B cell (primary cell): ENCODE results near the gene NINL.

ENCODE experiments used
- EZH2 ChIP-seq: IDR thresholded peaks from 2 replicates; pipeline ENCODE4 v1.6.1; 2012; ENCODE audit warnings: borderline replicate concordance, low read depth, mild to moderate bottlenecking, moderate library complexity, low read length; ENCODE audit not compliant: insufficient read depth, poor library complexity, severe bottlenecking
- TF ChIP-seq, protein P1 (sequence below): fragments of 200-600 bp; IDR thresholded peaks from one replicate; pipeline ENCODE4 v1.8.0; 2022; ENCODE audit warnings: antibody characterized with exemption, mild to moderate bottlenecking

DNA sequence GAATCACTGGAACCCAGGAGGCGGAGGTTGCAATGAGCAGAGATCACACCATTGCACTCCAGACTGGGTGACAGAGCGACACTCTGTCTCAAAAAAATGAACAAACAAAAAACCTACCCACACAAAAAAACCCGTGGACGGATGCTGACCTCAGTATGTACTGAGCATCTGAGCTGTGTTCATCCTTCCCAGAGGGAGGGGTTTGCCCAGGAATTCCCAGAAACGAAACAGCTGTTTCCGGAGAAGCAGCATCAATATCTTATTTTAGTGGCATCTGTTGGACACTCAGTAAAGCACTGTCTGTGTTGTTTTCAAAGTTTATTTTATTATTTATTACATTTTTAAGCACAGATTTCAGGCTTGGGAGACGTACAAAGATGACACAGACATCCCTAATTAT, 19.8 kb upstream of the NINL start:
- no peak for TF ChIP-seq EZH2
- TF ChIP-seq, protein P1, sequence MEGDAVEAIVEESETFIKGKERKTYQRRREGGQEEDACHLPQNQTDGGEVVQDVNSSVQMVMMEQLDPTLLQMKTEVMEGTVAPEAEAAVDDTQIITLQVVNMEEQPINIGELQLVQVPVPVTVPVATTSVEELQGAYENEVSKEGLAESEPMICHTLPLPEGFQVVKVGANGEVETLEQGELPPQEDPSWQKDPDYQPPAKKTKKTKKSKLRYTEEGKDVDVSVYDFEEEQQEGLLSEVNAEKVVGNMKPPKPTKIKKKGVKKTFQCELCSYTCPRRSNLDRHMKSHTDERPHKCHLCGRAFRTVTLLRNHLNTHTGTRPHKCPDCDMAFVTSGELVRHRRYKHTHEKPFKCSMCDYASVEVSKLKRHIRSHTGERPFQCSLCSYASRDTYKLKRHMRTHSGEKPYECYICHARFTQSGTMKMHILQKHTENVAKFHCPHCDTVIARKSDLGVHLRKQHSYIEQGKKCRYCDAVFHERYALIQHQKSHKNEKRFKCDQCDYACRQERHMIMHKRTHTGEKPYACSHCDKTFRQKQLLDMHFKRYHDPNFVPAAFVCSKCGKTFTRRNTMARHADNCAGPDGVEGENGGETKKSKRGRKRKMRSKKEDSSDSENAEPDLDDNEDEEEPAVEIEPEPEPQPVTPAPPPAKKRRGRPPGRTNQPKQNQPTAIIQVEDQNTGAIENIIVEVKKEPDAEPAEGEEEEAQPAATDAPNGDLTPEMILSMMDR, result no peak
